GM06990 (cell line): ENCODE results near the gene SLC66A2.

Experiments used
- DNase-seq: peaks from one replicate; pipeline ENCODE4 v3.0.0-alpha.2; 2011; ENCODE audit not compliant: insufficient read length; ENCODE audit errors: extremely low read depth
- H3K27me3 ChIP-seq: replicated peaks from 2 replicates; pipeline ENCODE4 v1.6.0; 2011; ENCODE audit warnings: low read length; ENCODE audit not compliant: control insufficient read depth, insufficient read depth
- H3K36me3 ChIP-seq: 2 replicates; pipeline ENCODE4 v1.5.1; 2011; ENCODE audit warnings: low read length; ENCODE audit not compliant: control insufficient read depth, insufficient read depth
- H3K4me3 ChIP-seq: replicated peaks from 2 replicates; pipeline ENCODE4 v1.5.1; 2011; ENCODE audit warnings: low read depth, mild to moderate bottlenecking, control low read depth, low read length
- TF ChIP-seq, protein P1 (sequence below): IDR thresholded peaks from 2 replicates; pipeline ENCODE4 v1.5.1; 2011; ENCODE audit warnings: low read length, control low read depth, mild to moderate bottlenecking, inconsistent platforms; ENCODE audit not compliant: insufficient read depth, poor library complexity, severe bottlenecking

Gene SLC66A2

DNA sequence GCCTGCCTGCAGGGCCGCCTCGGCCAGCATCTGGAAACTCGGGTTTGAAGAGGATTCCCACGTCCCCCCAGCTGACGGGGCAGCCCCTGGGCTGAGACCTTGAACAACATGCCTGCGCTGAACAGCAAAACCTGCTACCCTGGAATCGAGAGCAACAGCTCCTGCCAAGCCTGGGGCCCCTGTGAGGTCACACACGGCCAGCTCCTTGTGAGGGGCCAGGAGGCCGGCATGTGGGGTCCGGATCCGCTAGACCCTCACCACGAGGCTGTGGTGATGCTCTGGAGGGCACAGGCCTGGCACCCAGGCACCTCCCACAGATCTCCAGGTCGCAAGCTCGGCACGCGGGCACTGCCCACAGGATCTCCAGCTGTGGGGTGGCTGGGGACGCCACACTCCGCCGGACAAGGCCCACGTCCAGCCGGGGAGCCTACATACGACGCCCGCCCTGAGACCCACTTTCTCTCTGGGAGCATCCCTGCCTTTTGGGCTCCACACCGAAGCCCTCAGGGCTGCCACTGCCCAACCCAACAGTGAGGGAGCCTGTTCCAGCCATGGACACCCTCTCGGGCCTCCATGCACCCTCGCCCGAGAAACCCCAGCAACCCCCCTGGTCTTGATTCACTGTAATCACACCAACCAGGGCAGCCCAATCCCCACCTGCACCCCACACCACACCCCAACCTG, 34.1 kb downstream of the SLC66A2 start:
- no peaks in the 10 kb centered on the region for H3K27me3 ChIP-seq
- DNase-seq, result no peak
- H3K36me3 ChIP-seq, result peaks cover 18% of the 10 kb centered on the region
- no peak overlapping the region for H3K4me3 ChIP-seq
- TF ChIP-seq, protein P1, sequence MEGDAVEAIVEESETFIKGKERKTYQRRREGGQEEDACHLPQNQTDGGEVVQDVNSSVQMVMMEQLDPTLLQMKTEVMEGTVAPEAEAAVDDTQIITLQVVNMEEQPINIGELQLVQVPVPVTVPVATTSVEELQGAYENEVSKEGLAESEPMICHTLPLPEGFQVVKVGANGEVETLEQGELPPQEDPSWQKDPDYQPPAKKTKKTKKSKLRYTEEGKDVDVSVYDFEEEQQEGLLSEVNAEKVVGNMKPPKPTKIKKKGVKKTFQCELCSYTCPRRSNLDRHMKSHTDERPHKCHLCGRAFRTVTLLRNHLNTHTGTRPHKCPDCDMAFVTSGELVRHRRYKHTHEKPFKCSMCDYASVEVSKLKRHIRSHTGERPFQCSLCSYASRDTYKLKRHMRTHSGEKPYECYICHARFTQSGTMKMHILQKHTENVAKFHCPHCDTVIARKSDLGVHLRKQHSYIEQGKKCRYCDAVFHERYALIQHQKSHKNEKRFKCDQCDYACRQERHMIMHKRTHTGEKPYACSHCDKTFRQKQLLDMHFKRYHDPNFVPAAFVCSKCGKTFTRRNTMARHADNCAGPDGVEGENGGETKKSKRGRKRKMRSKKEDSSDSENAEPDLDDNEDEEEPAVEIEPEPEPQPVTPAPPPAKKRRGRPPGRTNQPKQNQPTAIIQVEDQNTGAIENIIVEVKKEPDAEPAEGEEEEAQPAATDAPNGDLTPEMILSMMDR, result no peak

DNA sequence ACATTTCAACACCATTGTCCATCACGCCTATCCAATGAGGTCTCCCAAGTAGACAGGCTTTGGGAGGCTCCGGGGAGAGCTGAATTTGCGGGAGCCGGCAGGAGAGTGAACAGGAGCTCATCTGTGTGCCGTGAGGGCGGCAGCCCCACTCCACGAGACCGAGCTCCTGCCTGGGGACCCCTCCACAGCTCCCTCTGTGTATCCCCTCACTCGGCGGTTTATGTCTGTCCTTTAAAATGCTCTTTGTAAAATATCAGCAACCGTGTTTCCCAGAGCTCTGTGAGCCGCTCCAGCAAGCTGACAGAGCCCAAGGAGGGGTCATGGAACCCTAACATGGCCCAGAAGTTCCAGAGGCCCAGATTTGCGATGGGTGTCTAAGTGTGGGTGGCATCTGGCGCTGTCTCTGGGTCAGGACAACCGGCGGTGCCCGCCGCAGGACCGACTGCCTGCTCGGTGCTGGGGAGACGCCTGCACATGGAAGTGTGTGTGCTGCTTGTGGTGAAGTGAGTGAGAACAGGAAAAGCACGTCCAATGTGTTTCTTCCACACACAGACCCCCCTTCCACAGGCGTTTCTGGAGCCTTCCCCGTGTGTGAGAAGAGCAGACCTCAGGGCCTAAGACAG, 34.8 kb downstream of the SLC66A2 start:
- no peak overlapping the region for H3K4me3 ChIP-seq
- no peak for DNase-seq
- TF ChIP-seq, protein P1, result no peak
- peaks cover 17% of the 10 kb centered on the region for H3K36me3 ChIP-seq
- H3K27me3 ChIP-seq, result no peaks in the 10 kb centered on the region

DNA sequence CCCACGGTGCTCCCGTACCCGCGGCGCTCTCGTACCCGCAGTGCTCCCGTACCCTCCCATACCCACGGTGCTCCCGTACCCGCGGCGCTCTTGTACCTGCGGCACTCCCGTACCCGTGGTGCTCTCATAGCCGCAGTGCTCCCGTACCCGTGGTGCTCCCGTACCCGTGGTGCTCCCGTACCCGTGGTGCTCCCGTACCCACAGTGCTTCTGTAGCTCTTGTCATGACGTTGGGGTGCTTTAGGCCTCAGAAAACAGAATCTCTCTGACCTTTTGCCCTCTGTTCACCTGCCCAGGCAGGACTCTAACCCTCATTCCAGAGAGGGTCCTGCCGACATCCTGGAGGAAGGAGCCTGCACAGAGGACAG, 35.3 kb downstream of the SLC66A2 start:
- peaks cover 17% of the 10 kb centered on the region for H3K36me3 ChIP-seq
- DNase-seq, result no peak
- H3K27me3 ChIP-seq, result no peaks in the 10 kb centered on the region
- TF ChIP-seq, protein P1, result no peak
- no peak overlapping the region for H3K4me3 ChIP-seq

DNA sequence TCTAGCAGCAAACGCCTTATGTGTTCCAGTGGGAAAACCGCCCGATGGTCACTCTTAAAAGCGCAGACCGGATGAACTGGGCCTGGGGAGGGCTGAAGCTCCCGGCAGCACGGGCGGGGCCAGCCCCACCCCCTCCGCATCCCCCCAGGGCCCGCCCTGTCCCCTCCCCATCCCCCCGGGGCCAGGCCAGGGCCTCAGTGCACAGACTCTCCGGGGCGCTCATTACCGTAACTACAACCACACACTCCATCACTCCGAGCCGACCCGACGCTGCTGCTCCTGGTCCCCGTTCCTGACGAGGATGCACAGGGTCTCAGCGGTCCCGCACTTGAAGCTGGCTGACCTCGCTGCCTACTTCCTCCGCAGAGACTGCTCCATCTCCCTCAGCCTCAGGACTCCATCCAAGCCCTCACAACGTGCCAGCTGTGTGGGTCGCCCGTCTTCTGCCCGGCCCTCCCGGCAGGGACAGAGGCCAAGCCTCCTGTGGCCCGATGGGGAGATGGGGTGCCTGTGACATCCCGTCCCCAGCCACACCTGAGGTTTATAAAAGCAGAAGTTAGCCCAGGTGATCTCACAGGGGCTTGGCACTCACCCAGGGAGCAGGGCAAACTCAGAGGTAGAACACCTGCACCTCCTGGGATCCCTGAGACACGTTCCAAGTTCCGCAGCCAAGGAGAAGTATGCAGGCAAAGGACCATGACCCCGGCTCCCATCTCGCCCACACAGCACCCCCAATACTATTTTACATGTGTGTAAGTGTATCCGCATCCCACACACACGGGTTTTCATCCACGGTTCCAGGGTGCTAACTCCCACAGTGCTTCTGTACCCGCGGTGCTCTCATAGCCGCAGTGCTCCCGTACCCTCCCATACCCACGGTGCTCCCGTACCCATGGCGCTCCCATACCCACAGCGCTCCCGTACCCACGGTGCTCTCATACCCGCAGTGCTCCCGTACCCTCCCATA, 36.0 kb downstream of the SLC66A2 start:
- DNase-seq, result no peak

DNA sequence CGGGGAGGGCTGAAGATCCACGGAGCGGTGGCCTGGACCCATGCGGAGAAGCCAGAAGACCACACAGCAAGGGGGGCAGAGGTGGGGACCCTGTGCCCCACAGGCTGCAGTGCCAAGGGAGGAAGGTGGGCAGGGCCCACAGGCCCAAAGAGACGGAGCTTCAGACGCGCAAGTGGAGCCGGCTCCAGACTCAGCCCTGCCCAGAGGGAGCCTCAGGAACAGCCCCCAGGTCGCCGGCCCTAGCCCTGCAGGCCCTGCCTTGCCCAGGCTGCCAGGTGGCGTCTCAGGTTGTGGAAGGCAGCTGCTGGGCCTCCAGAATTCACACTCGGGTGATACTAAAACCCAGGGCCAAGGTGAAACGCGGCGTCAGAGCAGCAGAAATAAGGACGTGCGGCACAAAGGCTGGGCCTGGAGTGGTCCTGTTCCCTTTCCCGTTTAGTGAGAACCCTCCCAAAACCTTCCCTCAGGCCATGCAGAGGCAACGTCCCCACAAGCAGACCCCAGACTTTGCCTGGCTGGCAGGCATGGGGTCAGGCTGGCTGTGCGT, 36.8 kb downstream of the SLC66A2 start:
- DNase-seq, result no peak
- Histone ChIP-seq H3K36me3 (peaks cover 17% of the 10 kb centered on the region), H3K4me3 (no peak overlapping the region), H3K27me3 (no peaks in the 10 kb centered on the region)
- TF ChIP-seq, protein P1, result no peak

More for the DNA sequence above, 36.0 kb downstream of the SLC66A2 start:
- Histone ChIP-seq H3K27me3 (no peaks in the 10 kb centered on the region), H3K4me3 (no peak overlapping the region), H3K36me3 (peaks cover 17% of the 10 kb centered on the region)
- TF ChIP-seq, protein P1, result no peak
